Measurements from ENCODE around the gene NRXN3. TPM values are rescaled to one million over a fixed set of nuclear protein-coding genes. Genes with fewer than 3 reads are reported as not detected.
A peak's percentile ranks its signal among the peaks of the same experiment; 100 is the strongest.

The NRXN3 gene
- total RNA-seq, 2 donors from 2014 or later: 1.3 to 2.3 TPM

DNA sequence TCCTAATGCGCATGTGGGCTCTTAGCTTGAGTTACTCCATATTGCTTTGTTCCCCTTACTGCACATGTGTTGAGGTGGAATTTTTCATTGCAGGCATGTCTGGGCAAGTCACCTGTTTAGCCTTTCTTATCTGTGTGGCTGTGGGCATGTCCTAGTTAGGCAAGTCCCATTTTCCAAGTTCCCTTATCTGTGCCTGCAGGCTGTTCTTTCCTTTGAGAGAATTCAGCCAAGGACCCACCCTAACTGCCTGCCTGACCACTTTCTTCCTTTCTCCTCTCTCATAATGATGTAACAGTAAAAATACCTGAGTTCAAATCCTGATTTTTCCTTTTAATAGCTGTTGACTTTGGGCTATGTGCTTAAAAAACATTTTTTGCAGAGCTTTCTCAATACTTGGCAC, 870.6 kb downstream of the NRXN3 start:
- intact Hi-C loops (cut with DNase I): no loop called here
- H3K4me3 ChIP-seq: no peak overlapping the region
- H3K27ac ChIP-seq: no peak overlapping the region
- no peak for ATAC-seq
- TF ChIP-seq POLR2A (IDR thresholded peaks at IDR 0.05): no peak
- TF ChIP-seq CTCF (IDR thresholded peaks at IDR 0.05): no peak
- H3K4me1 ChIP-seq: peaks cover 17% of the 10 kb centered on the region
- no peak for DNase-seq
- no peaks in the 10 kb centered on the region for H3K27me3 ChIP-seq
- 96 to 100% methylated on average over 1 of the region's 1 CpG for WGBS, 2 donors
- no peaks in the 10 kb centered on the region for H3K36me3 ChIP-seq (replicated peaks in 1 of 2; ENCODE audit: insufficient read depth in 1 of 2, low read depth in 2 of 2)
- H3K9me3 ChIP-seq: peaks cover 0 to 9% (median 0%) of the 10 kb centered on the region in 3 donors

DNA sequence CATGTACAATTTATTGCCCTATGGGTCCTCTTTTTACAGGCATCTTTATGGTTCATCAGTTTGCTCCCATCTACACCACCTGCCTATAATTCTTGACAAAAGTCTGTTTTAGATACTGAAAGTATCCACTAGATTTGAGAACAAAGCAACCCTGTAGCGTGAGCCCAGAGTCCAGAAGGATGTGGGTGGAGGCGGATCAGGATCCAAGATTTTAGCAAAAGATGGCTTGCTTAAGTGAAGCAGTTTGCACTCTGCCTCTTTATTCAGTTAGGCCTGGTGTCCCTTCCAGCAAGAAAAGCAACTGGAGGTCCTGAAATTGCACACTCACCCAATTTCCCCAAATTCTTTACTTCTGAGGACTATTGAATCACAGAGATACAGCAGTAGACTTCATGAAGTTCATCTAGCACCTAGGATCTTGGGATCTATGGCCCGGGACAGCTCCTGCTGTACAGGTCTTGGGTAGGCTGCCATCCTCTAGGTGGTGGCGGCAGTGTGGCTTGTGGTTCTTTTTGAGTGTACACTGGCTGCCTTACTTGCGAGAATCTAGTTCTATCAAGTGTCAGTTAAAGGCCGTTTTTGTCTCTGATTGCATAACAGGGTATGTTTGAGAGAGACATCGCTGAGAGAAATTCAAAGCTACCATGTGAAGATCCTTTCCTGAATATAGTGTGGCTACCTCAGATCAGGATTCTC, 873.2 kb downstream of the NRXN3 start:
- peaks cover 6% of the 10 kb centered on the region for H3K4me1 ChIP-seq
- intact Hi-C loops (cut with DNase I): no loop called here
- no peak overlapping the region for H3K27ac ChIP-seq
- peaks cover 0 to 9% (median 0%) of the 10 kb centered on the region in 3 donors for H3K9me3 ChIP-seq
- no peaks in the 10 kb centered on the region for H3K27me3 ChIP-seq
- H3K4me3 ChIP-seq: no peak overlapping the region
- no peak for TF ChIP-seq POLR2A (IDR thresholded peaks at IDR 0.05)
- TF ChIP-seq CTCF (IDR thresholded peaks at IDR 0.05): no peak
- WGBS, 2 donors: 75 to 92% methylated on average over 7 of the region's 7 CpGs
- DNase-seq (no peak), ATAC-seq (no peak)
- H3K36me3 ChIP-seq (replicated peaks in 1 of 2; ENCODE audit: insufficient read depth in 1 of 2, low read depth in 2 of 2): no peaks in the 10 kb centered on the region

DNA sequence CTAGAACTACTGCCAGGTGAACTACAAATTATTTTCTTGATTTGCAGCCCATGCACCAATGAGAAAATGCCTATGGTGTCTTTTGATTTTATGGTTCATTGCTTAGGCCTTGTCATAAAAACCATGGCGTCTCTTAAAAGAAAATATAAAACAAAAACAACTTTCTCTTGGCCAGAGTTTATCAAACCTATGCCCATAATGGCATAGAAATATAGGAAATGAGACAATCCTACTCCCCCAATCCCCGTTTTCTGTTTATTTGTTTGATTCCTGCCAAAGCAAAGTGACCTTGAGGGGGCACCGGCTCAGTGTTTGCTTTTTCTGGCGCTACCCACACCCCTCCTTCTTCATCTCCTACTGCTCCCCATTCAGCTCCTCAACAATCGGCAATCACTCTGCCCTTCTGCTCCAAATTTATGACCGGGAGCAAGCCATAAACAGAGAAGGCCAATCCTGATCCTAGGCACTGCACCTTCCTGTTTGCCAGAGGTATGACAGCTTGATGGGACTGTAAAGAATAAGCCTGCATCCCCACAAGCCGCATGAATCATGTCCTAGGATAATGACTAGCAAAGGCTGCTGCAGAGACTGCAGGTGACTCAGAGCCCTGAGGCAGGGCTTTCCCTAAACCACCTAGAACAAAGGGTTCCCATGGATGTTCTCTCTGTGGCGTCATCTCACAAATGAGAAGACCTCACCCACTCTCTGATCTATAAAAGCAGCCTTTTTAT, 874.9 kb downstream of the NRXN3 start:
- intact Hi-C loops (cut with DNase I): no loop called here
- H3K27ac ChIP-seq: no peak overlapping the region

DNA sequence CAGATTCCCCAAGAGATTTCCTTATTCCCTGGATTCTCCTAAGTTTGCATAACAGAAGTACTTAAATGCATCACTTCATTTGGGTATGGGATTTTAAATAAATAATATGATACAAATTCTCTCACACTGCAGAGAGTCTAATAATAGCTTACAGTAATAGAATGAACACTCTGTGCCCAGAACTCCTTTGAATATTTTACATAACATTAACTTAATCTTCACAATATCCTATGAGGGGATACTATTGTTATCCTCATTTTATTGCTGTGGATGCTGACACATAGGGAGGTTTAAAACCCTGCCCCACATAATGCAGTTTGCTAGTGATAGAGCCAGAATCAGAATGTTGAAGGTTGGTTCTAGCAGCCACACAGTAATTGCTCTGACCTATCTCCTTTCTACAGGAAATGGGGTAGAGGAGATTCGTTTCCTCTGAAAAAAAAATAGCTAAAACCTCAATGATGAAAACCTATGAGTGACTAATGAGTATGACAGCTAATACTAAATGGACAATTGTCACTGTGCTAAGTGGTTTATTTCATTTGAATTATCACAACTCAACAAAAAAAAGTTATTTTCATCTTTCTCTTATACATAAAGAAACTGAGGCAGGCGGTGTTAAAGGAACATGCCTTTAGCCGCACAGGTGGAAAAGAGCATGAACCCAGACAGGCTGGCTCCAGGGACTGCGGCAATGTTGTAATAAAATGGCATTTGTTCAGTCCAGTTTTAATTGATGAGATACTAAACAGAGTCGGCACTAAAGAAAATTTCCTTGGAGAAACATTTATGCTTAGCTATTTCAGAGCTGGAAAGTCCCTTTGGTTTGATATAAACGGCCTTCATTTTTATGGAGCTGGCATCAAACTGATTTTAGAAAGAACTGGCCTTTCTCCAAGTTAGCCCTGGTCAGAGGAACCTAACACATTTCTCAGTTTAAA, 880.9 kb downstream of the NRXN3 start:
- TF ChIP-seq POLR2A (IDR thresholded peaks at IDR 0.05) (no peak), CTCF (IDR thresholded peaks at IDR 0.05) (no peak)
- DNase-seq (no peak), ATAC-seq (peak; percentile 67)
- Histone ChIP-seq H3K27me3 (no peaks in the 10 kb centered on the region), H3K4me3 (no peak overlapping the region), H3K36me3 (replicated peaks in 1 of 2; ENCODE audit: insufficient read depth in 1 of 2, low read depth in 2 of 2) (no peaks in the 10 kb centered on the region), H3K9me3 (no peaks in the 10 kb centered on the region), H3K27ac (no peak overlapping the region), H3K4me1 (no peaks in the 10 kb centered on the region)
- WGBS, 2 donors: 38 to 49% methylated on average over 6 of the region's 6 CpGs
- intact Hi-C loops (cut with DNase I): no loop called here

More for the DNA sequence above, 874.9 kb downstream of the NRXN3 start:
- Histone ChIP-seq H3K9me3 (peaks cover 0 to 9% (median 0%) of the 10 kb centered on the region in 3 donors), H3K4me3 (no peak overlapping the region), H3K4me1 (peaks cover 6% of the 10 kb centered on the region), H3K36me3 (replicated peaks in 1 of 2; ENCODE audit: insufficient read depth in 1 of 2, low read depth in 2 of 2) (no peaks in the 10 kb centered on the region), H3K27me3 (no peaks in the 10 kb centered on the region)
- 34 to 39% methylated on average over 8 of the region's 8 CpGs for WGBS, 2 donors
- no peak for ATAC-seq
- DNase-seq: peak in 3 of 4 donors; percentile 9 to 17 (median 9)
- TF ChIP-seq POLR2A (IDR thresholded peaks at IDR 0.05): no peak
- no peak for TF ChIP-seq CTCF (IDR thresholded peaks at IDR 0.05)

Measured in body of pancreas (tissue), 4 donors.